Lower leg skin (tissue), 3 donors: ENCODE measurements around the gene FBXO40.

Experiments used
- CTCF ChIP-seq, 3 donors: fragments of 450-650 bp; IDR thresholded peaks; one replicate each; pipeline ENCODE4 v1.5.1; 2016; ENCODE audit warnings: antibody characterized with exemption in 3 of 3, mild to moderate bottlenecking in 3 of 3, moderate library complexity in 2 of 3
- POLR2A ChIP-seq, 2 donors: fragments of 450-650 bp; IDR thresholded peaks; one replicate each; pipeline ENCODE4 v1.6.1; 2016 to 2017; ENCODE audit warnings: antibody characterized with exemption in 2 of 2, mild to moderate bottlenecking in 1 of 2, moderate library complexity in 1 of 2

DNA sequence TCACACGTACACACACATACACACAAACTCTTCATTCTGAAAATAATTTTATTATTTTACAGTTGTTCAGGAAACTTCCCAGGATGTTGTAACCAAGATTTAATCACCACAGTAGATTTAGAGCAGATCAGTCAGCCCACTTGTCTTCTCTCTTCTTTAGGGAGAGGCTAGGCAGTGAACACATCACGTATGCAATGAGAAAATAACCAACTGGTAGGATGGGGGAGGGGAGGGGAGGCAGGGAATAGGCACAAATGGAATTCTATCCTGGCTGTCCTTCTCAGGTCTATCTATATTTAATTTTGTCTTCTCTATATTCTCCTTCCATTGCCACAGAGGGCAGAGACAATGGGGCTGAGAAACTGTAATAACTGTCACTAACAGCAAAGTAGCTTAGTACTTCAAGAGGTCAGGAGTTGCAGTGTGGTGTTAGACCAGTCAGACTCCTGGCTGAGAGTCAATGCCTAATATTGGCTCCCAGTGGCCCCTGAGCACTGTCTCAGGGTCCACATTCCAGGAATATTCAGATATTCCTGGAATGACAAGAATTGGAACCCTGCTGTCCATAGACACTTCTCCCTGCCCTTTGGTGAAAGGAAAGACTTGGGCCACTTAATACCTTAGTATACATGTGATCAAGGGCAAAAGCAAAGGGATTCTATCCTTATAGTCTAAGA lies 70.1 kb downstream of the FBXO40 start:
- TF ChIP-seq CTCF (IDR thresholded peaks at IDR 0.05) (no peak), POLR2A (IDR thresholded peaks at IDR 0.05) (no peak)
